Kidney (tissue), 14 donors: ENCODE results near the gene TTC17. TPM values are rescaled to one million over a fixed set of nuclear protein-coding genes. Genes with fewer than 3 reads are reported as not detected.
"Not testable (repeated sequence)": the region's sequence is repeated elsewhere in the genome, so short reads cannot be mapped to it uniquely, and the experiment has no call there.

Experiments used
- DNase-seq, 5 donors: peaks; one replicate each; pipeline ENCODE4 v3.0.0-alpha.2; 2013 to 2020
- FAIRE-seq: peaks from 2 replicates; lab custom pipeline; 2012; peaks lifted over from hg19 to GRCh38; lab: Jason Lieb, UNC
- H3K27ac ChIP-seq, 2 donors: one replicate each; pipeline ENCODE4 v1.7.0; 2013; ENCODE audit warnings: low read depth in 2 of 2, low read length in 2 of 2, inconsistent platforms in 1 of 2
- H3K27me3 ChIP-seq: one replicate; pipeline ENCODE4 v1.7.1; 2013; ENCODE audit warnings: low read length, inconsistent platforms; ENCODE audit not compliant: control insufficient read depth, insufficient read depth
- H3K36me3 ChIP-seq, 3 donors: one replicate each; pipeline versions ENCODE4 v1.7.0 to v1.7.1; 2013; ENCODE audit warnings: low read length in 3 of 3, control low read depth in 1 of 3, inconsistent platforms in 1 of 3; ENCODE audit not compliant: insufficient read depth in 3 of 3, control insufficient read depth in 2 of 3
- H3K4me1 ChIP-seq, 3 donors: one replicate each; pipeline versions ENCODE4 v1.7.0 to v1.7.1; 2013; ENCODE audit warnings: low read length in 3 of 3, inconsistent platforms in 1 of 3, low read depth in 1 of 3; ENCODE audit not compliant: control insufficient read depth in 2 of 3, insufficient read depth in 2 of 3
- H3K4me3 ChIP-seq, 3 donors: one replicate each; pipeline versions ENCODE4 v1.7.0 to v1.8.1; 2013; ENCODE audit warnings: low read length in 3 of 3, control low read depth in 1 of 3, inconsistent platforms in 1 of 3
- H3K9ac ChIP-seq, 3 donors: one replicate each; pipeline versions ENCODE4 v1.7.0 to v1.7.1; 2013; ENCODE audit warnings: low read length in 3 of 3, control low read depth in 1 of 3, inconsistent platforms in 1 of 3
- H3K9me3 ChIP-seq, 3 donors: one replicate each; pipeline versions ENCODE4 v1.7.0 to v1.7.1; 2013; ENCODE audit warnings: low read length in 3 of 3, control low read depth in 1 of 3, inconsistent platforms in 1 of 3; ENCODE audit not compliant: control insufficient read depth in 2 of 3, insufficient read depth in 1 of 3
- CTCF ChIP-seq: IDR thresholded peaks from 3 replicates; pipeline ENCODE4 v1.5.1; 2012; ENCODE audit warnings: mild to moderate bottlenecking, moderate library complexity, borderline replicate concordance; ENCODE audit not compliant: insufficient read depth; ENCODE audit errors: extremely low read depth
- intact Hi-C: fragments of 100-400 bp; cut with DNase I; formaldehyde crosslinking; loops from one replicate; pipeline ENCODE4 v1.11.1; 2022
- polyA plus RNA-seq: library from polyadenylated mRNA; stranded (reverse); fragments of 350-450 nt; fragmentation: Illumina TruSeq; extraction: RNeasy Lipid Tissue Mini Kit (QIAGEN cat#74804); gene quantifications from one replicate; pipeline ENCODE4 v1.2.3, GENCODE V29; 2014; ENCODE audit warnings: low read depth, low replicate concordance; ENCODE audit not compliant: insufficient read depth
- total RNA-seq: library from RNA; stranded (reverse); fragmentation: NEBNext Ultra II Directional; extraction: Animal tissue kit (Norgen Biotek cat#: 25700); gene quantifications from one replicate; pipeline ENCODE4 v1.2.1, GENCODE V29; 2021
- donor health status: control.
- donor health status: control.
- donor health status: control.
- donor health status: control.
- donor health status: control.
- donor health status: DM: yes; HTN: yes; CAD: no.
- donor health status: Normal renal cell carcinoma (clear cell type).

The TTC17 gene
- total and polyA plus RNA-seq, 2 donors from 2014 or later: 26.2 to 76.5 TPM

- intact Hi-C loops: no loop called here
- H3K36me3 ChIP-seq: peaks cover 12 to 49% (median 28%) of the 10 kb centered on the region in 3 donors
- no peak for FAIRE-seq
Observed at GRCh38 chr11:43401252-43401651, 42.5 kb downstream of the TTC17 start.

GRCh38 chr11:43401811-43402210 is 43.1 kb downstream of the TTC17 start:
- H3K27ac ChIP-seq, intact Hi-C loops, DNase-seq, H3K27me3 ChIP-seq, FAIRE-seq, H3K9ac ChIP-seq, H3K4me1 ChIP-seq, H3K9me3 ChIP-seq, H3K4me3 ChIP-seq: not testable (repeated sequence)
- peaks cover 12 to 44% (median 28%) of the 10 kb centered on the region in 3 donors for H3K36me3 ChIP-seq

More at GRCh38 chr11:43401252-43401651, 42.5 kb downstream of the TTC17 start:
- no peak for TF ChIP-seq CTCF
- Histone ChIP-seq H3K4me1 (no peaks in the 10 kb centered on the region), H3K27ac (no peak overlapping the region), H3K9me3 (no peaks in the 10 kb centered on the region), H3K9ac (no peak overlapping the region), H3K27me3 (no peaks in the 10 kb centered on the region), H3K4me3 (no peak overlapping the region)
- no peak for DNase-seq

DNA sequence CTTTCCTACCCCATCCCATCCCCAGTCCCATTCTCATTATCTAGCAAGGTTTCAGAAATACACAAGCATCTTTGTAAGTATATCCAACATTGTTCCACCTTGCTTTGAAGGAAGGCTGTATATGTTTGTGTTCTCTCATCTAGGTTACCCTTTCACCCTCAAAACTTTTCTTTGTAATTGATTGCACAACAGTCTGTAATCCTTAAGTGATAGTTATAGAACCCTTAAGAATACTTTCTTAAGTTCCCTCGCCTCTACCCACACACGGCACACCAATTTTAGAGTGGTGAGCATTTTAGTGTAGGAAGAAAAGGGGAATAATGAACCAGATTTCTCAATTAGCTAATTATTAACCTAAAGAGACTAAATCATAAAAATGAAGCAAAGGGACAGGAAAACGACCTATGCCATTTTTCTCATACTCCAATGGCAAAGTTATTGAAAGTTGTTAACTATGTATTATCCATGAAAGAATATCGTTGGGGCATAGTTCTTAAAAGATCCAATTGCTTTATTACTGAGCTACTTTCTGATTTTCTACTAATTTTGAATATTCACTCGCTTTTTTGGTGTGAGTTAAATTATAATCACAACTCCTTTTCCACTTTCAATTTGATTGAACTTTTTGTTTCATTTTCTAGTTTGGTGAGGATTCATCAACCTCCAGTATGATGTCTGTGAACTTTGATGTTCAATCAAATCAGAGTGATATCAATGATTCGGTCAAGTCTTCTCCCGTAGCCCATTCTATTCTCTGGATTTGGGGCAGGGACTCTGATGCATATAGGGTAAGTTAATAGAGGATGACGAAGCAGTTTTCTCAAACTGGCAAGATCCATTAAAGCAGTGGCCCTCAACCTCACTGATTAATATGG is 44.9 kb downstream of the TTC17 start:
- H3K4me3 ChIP-seq: no peak overlapping the region
- no peaks in the 10 kb centered on the region for H3K4me1 ChIP-seq
- no peak for TF ChIP-seq CTCF
- no peaks in the 10 kb centered on the region for H3K9me3 ChIP-seq
- no peak for DNase-seq
- H3K9ac ChIP-seq: no peak overlapping the region
- intact Hi-C loops: no loop called here
- no peak for FAIRE-seq
- no peak overlapping the region for H3K27ac ChIP-seq
- peaks cover 9 to 35% (median 22%) of the 10 kb centered on the region in 3 donors for H3K36me3 ChIP-seq
- no peaks in the 10 kb centered on the region for H3K27me3 ChIP-seq

- no peak overlapping the region for H3K27ac ChIP-seq
- DNase-seq (no peak), FAIRE-seq (no peak)
- H3K4me1 ChIP-seq: no peaks in the 10 kb centered on the region
- intact Hi-C loops: no loop called here
- no peak overlapping the region for H3K4me3 ChIP-seq
- H3K9ac ChIP-seq: no peak overlapping the region
- TF ChIP-seq CTCF: no peak
- H3K36me3 ChIP-seq: peaks cover 9 to 32% (median 19%) of the 10 kb centered on the region in 3 donors
- H3K27me3 ChIP-seq: no peaks in the 10 kb centered on the region
- H3K9me3 ChIP-seq: no peaks in the 10 kb centered on the region
Observed at GRCh38 chr11:43404406-43404805, 45.7 kb downstream of the TTC17 start.
